Smooth muscle cell (in vitro differentiated cells): Measurements from ENCODE around the gene BGLAP. TPM values are rescaled to one million over a fixed set of nuclear protein-coding genes. Genes with fewer than 3 reads are reported as not detected.

ENCODE experiments used
- DNase-seq: peaks from one replicate; lab custom pipeline; 2025; ENCODE audit not compliant: unreplicated experiment; lab: John Stamatoyannopoulos, UW
- H2AFZ ChIP-seq: fragments of 200-600 bp; sonication (generic); 2 replicates; pipeline ENCODE4 v1.6.0; 2016; ENCODE audit warnings: antibody characterized with exemption, low read depth, mild to moderate bottlenecking
- H3F3A ChIP-seq: fragments of 200-600 bp; sonication (generic); 2 replicates; pipeline ENCODE4 v1.6.0; 2017; ENCODE audit warnings: antibody characterized with exemption, low read depth
- H3K27ac ChIP-seq: fragments of 200-600 bp; sonication (generic); 2 replicates; pipeline ENCODE4 v1.5.1; 2016; ENCODE audit warnings: low read depth, mild to moderate bottlenecking
- H3K27me3 ChIP-seq: fragments of 200-600 bp; sonication (generic); 2 replicates; pipeline ENCODE4 v1.6.1; 2016; ENCODE audit warnings: low read depth, mild to moderate bottlenecking
- H3K36me3 ChIP-seq: fragments of 200-600 bp; sonication (generic); 2 replicates; pipeline ENCODE4 v1.5.1; 2016; ENCODE audit warnings: low read depth
- H3K4me1 ChIP-seq: fragments of 200-600 bp; sonication (generic); 2 replicates; pipeline ENCODE4 v1.5.1; 2016; ENCODE audit warnings: low read depth
- H3K4me2 ChIP-seq: fragments of 200-600 bp; sonication (generic); 2 replicates; pipeline ENCODE4 v1.6.0; 2016; ENCODE audit warnings: mild to moderate bottlenecking
- H3K4me3 ChIP-seq: fragments of 200-600 bp; sonication (generic); 2 replicates; pipeline ENCODE4 v1.5.1; 2016; ENCODE audit warnings: mild to moderate bottlenecking
- H3K79me2 ChIP-seq: fragments of 200-600 bp; sonication (generic); 2 replicates; pipeline ENCODE4 v1.6.0; 2016; ENCODE audit warnings: low read depth, mild to moderate bottlenecking
- H3K9ac ChIP-seq: fragments of 200-600 bp; sonication (generic); 2 replicates; pipeline ENCODE4 v1.6.0; 2016; ENCODE audit warnings: low read depth
- H3K9me3 ChIP-seq: fragments of 200-600 bp; sonication (generic); replicated peaks from 2 replicates; pipeline ENCODE4 v1.5.1; 2016; ENCODE audit warnings: low read depth
- H4K20me1 ChIP-seq: fragments of 200-600 bp; sonication (generic); 2 replicates; pipeline ENCODE4 v1.6.0; 2016; ENCODE audit warnings: low read depth
- WGBS: methylation state at CpG from one replicate; pipeline ENCODE4 v1.1.7; 2016; ENCODE audit warnings: low lambda C conversion rate; 5-methylcytosine and 5-hydroxymethylcytosine counted together
- polyA plus RNA-seq: library from polyadenylated mRNA; unstranded; fragments of >200 nt; fragmentation: Nextera tagmentation; extraction: Ambion mirVana; gene quantifications from 2 replicates; pipeline ENCODE4 v1.2.1, GENCODE V29; 2016
- total RNA-seq: library from RNA; depleted of rRNA; stranded (reverse); fragments of >200 nt; gene quantifications from 2 replicates; pipeline ENCODE4 v1.2.3, GENCODE V29; 2014
- TF ChIP-seq, protein P1 (sequence below): fragments of 200-600 bp; sonication (generic); IDR thresholded peaks from 2 replicates; pipeline ENCODE4 v1.5.1; 2017; ENCODE audit warnings: borderline replicate concordance, mild to moderate bottlenecking, antibody characterized with exemption; ENCODE audit not compliant: insufficient read depth, poor library complexity, severe bottlenecking

BGLAP gene
- total and polyA plus RNA-seq, 2 experiments from 2014 or later = 0.62 to 0.63 TPM

DNA sequence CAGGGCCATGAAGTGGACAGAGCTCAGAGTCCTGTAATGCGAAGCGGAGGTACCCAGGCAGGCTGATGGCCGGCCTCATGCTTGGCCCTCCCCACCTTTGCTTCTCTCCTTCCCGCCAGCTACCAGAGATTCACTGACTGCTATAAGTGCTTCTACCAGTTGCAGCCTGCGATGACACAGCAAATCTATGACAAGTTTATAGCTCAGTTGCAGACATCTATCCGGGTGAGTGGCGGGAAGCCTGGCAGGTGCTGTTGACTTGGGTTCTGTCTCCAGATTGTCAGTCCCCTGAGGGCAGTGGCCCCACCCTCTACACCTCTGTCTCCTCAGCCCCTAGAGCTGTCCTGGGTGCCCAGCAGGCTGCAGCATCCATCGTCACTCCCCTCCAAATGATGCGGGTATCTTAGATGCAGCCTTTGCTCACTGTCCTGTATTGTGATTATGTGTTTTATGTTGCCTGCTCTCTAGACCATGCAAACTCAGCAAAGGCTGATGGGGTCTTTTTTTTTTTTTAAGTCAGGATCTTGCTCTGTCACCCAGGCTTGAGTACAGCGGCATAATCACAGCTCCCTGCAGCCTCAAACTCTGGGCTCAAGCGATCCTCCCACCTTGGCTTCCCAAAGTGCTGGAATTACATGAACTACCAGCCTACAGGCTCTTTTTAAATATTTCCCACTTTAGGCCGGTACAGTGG, 9.6 kb upstream of the BGLAP start:
- Histone ChIP-seq H3K9ac (no peak overlapping the region), H3K27me3 (no peaks in the 10 kb centered on the region), H3K4me2 (no peak overlapping the region), H3K9me3 (no peaks in the 10 kb centered on the region), H2AFZ (no peak overlapping the region), H3K79me2 (no peaks in the 10 kb centered on the region), H3F3A (no peaks in the 10 kb centered on the region), H3K27ac (no peak overlapping the region), H3K4me3 (no peak overlapping the region), H4K20me1 (no peaks in the 10 kb centered on the region), H3K36me3 (no peaks in the 10 kb centered on the region), H3K4me1 (no peaks in the 10 kb centered on the region)
- WGBS = 88% methylated on average over 12 of the region's 12 CpGs
- DNase-seq = no peak
- TF ChIP-seq, protein P1, sequence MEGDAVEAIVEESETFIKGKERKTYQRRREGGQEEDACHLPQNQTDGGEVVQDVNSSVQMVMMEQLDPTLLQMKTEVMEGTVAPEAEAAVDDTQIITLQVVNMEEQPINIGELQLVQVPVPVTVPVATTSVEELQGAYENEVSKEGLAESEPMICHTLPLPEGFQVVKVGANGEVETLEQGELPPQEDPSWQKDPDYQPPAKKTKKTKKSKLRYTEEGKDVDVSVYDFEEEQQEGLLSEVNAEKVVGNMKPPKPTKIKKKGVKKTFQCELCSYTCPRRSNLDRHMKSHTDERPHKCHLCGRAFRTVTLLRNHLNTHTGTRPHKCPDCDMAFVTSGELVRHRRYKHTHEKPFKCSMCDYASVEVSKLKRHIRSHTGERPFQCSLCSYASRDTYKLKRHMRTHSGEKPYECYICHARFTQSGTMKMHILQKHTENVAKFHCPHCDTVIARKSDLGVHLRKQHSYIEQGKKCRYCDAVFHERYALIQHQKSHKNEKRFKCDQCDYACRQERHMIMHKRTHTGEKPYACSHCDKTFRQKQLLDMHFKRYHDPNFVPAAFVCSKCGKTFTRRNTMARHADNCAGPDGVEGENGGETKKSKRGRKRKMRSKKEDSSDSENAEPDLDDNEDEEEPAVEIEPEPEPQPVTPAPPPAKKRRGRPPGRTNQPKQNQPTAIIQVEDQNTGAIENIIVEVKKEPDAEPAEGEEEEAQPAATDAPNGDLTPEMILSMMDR = no peak

DNA sequence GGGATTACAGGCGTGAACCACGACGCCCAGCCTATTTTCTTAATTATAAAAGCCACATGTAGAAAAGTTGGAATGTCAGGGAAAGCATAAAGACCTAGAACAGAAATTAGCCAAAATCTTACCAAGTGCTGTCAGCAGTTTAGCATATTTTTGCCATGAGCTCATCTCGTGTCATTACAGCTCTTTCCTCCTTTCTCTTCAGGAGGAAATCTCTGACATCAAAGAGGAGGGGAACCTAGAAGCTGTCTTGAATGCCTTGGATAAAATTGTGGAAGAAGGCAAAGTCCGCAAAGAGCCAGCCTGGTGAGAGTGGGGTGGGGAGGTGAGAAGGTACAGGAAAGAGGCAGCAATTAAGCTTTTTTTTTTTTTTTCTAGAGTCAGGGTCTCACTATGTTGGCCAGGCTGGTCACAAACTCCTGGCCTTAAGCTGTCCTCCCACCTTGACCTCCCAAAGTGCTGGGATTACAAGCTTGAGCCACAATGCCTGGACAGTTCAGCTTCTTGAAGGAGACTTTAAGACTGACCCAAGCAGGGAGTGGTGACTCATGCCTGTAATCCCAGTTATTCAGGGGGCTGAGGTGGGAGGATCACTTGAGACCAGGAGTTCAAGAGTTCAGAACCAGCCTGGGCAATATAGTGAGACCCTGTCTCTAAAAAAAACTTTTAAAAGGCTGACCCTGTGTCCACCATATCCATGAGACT, 8.4 kb upstream of the BGLAP start:
- no peaks in the 10 kb centered on the region for H3K4me1 ChIP-seq
- peak overlapping the region; percentile 96 for H3K27ac ChIP-seq
- TF ChIP-seq, protein P1 = no peak
- H2AFZ ChIP-seq = no peak overlapping the region
- no peaks in the 10 kb centered on the region for H3F3A ChIP-seq
- DNase-seq = no peak
- H3K9ac ChIP-seq = peak overlapping the region; percentile 79
- WGBS = 46% methylated on average over 5 of the region's 5 CpGs
- H4K20me1 ChIP-seq = no peaks in the 10 kb centered on the region
- H3K27me3 ChIP-seq = no peaks in the 10 kb centered on the region
- no peaks in the 10 kb centered on the region for H3K9me3 ChIP-seq
- H3K79me2 ChIP-seq = no peaks in the 10 kb centered on the region
- no peaks in the 10 kb centered on the region for H3K36me3 ChIP-seq
- peak overlapping the region; percentile 63 for H3K4me2 ChIP-seq
- no peak overlapping the region for H3K4me3 ChIP-seq

DNA sequence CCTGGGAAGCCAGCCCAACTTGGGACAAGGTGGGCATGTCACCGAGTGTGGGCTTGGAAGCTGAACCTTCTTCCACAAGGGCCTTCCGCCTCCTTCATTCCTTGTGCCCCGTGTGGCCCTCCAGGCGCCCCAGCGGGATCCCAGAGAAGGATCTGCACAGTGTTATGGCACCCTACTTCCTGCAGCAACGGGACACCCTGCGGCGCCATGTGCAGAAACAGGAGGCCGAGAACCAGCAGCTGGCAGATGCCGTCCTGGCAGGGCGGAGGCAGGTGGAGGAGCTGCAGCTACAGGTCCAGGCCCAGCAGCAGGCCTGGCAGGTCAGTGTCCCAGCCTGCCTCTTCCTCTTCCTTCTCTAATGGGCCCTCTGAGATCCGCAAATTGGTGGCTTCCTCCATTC, 5.8 kb upstream of the BGLAP start:
- Histone ChIP-seq H4K20me1 (no peaks in the 10 kb centered on the region), H3K4me1 (no peaks in the 10 kb centered on the region), H3K36me3 (no peaks in the 10 kb centered on the region), H3K79me2 (no peaks in the 10 kb centered on the region), H2AFZ (no peak overlapping the region), H3K9ac (no peak overlapping the region), H3K4me2 (no peak overlapping the region), H3K27me3 (no peaks in the 10 kb centered on the region), H3F3A (no peaks in the 10 kb centered on the region), H3K4me3 (no peak overlapping the region), H3K9me3 (no peaks in the 10 kb centered on the region), H3K27ac (no peak overlapping the region)
- TF ChIP-seq, protein P1 = no peak
- WGBS = 96% methylated on average over 12 of the region's 12 CpGs
- no peak for DNase-seq
